Activated CD4-positive, alpha-beta T cell treated with anti-CD3 and anti-CD28 coated beads for 1 hour (primary cell): ENCODE results near the gene RAMP1.
"Not testable (repeated sequence)": the region's sequence is repeated elsewhere in the genome, so short reads cannot be mapped to it uniquely, and the experiment has no call there.

Experiments
- DNase-seq: peaks from one replicate; pipeline ENCODE4 v3.0.0-alpha.2; 2020

RAMP1 gene

DNA sequence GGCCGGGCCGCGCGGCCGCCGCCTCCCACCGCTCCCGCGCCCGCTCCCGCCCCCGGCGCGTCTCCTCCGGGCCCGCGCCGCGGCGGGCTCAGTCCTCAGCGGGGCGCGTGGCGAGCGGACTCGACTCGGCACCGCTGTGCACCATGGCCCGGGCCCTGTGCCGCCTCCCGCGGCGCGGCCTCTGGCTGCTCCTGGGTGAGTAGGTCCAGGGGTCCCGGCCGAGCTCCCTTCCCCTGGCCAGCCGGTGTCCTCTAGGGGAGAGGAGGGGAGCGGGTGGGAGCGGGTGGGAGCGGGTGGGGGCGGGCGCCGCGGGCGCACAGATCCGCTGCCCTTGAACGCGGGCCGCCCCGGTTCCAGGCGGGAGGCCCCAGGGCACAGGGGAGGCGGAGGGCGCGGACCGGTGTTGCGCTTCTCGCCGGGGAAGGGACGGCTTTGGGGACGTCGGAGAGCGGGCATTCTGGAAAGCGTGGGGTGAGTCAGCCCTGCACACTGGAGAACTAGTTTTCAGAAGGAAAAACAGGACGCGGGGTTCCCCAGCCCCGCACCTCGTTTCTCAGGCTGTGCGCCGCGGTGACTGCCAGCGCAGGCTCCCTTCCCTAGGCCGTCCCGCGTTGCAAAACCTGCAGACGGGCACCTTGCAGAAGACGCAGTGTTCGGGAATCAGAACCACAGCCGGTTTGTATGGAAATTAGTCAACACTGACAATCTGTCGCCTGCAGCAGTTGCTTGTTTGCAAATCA, at the start of gene RAMP1:
Gene RAMP1, plus strand, starts transcription at position 91 of the 740 bp plus-strand sequence. Its CDS starts 53 bp downstream, at position 144.
- no peak for DNase-seq

DNA sequence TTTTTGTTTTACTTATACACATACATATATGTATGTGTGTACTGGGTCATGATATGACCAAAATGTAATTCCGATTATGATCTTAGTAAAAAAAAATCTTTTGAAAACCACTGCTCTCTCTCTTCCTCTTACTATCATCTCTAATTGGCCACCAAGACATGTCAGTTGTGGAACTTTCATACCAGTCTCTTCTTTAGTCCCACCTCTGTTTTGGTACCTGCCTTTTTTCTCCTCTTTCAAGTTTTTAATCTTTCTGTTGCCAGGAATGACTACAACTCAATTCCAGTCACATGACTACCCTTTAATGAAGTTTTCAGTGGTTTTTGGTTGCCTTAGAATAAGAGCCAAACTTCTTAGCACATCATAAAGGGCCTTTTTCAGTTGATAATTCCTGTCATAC, 43.8 kb upstream of the RAMP1 start:
- DNase-seq: no peak

DNA sequence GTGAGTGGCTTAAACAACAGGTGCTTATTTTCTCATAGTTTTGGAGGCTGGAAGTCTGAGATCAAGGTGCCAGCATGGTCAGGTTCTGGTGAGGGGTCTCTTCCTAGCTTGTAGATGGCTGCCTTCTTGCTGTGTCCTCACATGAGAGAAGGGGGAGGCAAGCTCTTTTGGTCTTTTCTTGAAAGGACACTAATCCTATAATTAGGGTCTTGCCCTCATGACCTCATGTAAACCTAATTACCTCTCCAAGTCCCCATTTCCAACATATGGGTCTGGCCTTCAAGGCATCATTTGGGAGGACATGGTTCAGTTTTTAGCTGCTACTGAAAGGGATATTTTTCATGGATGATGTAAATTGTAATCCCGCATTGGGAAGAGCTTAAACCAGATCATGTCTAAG, 42.9 kb upstream of the RAMP1 start:
- no peak for DNase-seq

GRCh38 chr2:237818066-237818473, 41.4 kb upstream of the RAMP1 start:
- DNase-seq: no peak

- no peak for DNase-seq
Observed at GRCh38 chr2:237819231-237819630, 40.2 kb upstream of the RAMP1 start.

GRCh38 chr2:237820421-237820820, 39.0 kb upstream of the RAMP1 start:
- DNase-seq: no peak

DNA sequence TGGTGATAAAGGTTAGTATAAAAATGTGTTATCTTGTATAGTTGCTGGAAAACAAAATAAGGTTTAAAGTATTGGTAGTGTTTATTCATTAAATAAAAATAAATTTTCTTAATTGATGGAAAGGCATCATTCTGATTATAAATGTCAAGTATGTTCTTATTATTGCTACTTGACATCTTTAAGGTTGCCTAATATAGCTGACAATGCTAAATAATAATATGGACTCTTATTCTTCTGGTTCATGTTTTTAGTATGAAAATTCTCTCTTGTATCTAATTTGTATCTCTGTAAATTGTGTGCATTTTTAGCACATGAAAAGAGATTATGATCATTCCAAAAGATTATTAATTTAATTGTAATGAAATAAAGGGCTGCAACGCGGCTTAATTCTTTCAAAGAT, 35.9 kb upstream of the RAMP1 start:
- no peak for DNase-seq

DNA sequence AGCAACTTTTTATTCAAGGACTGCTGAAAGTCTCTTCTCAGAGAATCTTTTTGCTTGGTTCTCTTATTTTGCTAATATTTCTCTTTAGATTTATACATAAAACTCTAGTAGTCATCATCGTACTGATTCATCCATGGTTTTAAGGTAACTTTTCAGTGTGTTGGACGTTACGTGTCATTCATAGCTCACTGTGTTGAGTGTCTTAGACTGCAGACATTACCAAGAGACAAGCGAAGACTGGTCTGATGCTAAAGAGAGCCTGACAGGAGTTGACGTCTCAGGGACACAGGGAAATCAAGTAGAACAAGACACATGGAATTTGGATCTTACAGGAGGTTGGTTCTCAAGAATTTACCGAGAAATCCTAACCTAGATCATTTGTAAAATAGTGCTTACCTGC, 35.3 kb upstream of the RAMP1 start:
- DNase-seq: no peak

DNA sequence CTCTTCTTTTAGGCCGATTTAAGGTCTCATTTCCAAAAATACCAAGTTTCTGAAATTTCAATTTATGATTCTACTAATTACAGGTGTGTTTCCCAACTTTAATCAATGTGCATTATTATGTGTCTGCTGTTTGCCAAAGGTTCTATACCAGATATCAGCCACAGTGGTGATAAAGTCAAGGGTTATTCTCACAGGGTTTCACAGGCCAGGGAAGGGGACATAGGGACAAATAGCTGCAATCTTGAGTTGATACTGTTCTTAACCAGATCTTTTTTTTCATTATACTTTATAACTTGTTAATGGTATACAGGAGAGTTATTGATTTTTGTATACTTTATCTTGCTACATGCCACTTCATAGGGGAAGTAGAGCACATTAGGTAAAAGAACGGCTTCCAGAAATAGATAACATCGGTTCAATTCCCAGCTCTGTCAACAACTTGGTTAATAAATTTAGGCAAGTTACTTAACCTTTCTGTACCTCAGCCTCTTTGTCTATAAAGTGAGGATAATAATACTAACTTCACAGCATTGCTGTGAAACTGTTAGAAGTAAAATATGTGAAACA, 31.9 kb upstream of the RAMP1 start:
- DNase-seq: no peak

DNA sequence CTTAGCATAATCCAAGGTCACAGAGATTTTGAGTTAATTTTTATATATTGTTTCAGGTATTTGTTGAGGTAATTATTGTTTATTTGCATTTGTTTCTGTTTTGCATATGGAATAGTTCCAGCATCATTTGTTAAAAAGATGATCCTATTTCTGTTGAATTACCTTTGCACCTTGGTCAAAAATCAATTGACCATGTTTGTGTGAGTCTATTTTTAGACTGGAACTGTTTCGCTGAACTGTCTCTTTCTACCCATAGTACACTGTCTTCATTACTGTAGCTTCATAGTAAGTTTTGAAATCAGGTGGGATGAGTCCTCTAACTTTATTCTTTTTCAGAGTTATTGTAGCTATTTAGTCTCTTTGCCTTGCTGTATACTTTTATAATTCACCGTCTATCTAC, 28.9 kb upstream of the RAMP1 start:
- no peak for DNase-seq

DNA sequence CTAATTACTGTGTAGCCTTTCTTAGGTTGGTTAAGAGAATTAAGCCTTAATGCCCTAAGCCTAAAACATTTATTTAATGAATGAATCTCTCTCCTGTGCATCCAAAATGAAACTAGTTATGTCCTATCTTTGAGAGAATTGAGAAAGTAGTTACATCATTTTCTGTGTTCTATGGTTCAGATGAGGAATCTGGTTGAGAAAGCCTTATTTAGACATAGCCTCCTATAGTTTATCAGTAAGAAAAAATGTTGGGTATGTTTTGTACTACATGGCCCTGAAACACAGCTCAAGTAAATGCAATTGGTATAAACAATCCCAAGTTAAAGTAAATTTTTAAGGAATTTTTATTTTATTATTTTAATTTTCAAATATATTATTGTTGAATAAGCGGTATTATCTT, 25.9 kb upstream of the RAMP1 start:
- DNase-seq: no peak

- no peak for DNase-seq
Observed at GRCh38 chr2:237835372-237835771, 24.1 kb upstream of the RAMP1 start.

DNA sequence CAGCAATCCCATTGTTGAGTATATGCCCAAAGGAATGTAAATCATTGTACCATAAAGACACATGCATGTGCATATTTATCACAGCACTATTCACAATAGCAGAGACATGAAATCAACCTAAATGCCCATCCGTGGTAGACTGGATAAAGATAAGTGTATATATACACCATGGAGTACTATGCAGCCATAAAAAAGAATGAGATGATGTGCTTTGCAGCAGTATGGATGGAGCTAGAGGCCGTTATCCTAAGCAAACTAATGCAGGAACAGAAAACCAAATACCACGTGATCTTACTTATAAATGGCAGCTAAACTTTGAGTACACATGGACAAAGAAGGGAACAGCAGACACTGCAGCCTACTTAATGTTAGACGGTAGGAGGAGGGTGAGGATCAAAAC, 18.4 kb upstream of the RAMP1 start:
- no peak for DNase-seq

- DNase-seq: not testable (repeated sequence)
Observed at GRCh38 chr2:237848940-237849339, 10.5 kb upstream of the RAMP1 start.

DNA sequence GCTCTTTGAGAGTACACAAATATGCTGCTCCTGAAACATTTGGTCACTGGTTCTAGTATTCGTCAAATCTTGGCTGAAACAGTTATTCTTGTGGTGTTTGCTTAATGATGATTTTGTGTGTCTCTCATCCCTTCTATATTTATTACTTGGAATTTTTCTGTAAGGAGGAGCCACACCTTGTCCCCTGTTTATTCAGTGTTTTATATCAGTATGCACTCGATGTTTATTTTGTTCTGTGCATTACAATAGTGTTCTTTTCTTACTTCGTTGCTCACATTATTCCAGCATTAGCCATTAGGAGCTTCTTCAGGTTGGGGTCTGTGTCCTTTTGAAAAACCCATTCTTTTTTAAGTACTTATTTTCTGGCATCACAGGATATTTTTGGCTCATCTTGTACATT, 5.1 kb upstream of the RAMP1 start:
- DNase-seq: no peak

DNA sequence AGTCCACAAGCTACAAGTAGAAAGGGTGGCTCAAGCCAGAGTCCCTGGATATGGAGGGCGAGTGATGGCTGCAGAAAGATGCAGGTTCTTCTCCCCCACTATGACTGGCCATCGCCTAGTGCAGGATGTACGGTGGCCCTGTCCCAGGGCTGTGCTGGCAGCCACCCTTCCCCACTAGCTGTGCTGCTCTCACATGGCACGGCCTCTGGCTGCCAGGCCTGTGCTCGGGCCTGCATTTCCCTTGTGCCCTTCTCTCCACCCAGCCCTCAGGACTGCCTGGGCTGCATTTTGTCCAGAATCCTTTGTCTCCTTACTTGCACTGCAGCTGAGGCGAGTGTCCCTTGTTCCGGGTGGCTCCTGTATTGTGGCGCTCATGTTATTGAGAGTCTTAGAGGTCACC, 1.6 kb upstream of the RAMP1 start:
- DNase-seq: no peak

- no peak for DNase-seq
Observed at GRCh38 chr2:237858294-237859081, 935 bp upstream of the RAMP1 start.

DNA sequence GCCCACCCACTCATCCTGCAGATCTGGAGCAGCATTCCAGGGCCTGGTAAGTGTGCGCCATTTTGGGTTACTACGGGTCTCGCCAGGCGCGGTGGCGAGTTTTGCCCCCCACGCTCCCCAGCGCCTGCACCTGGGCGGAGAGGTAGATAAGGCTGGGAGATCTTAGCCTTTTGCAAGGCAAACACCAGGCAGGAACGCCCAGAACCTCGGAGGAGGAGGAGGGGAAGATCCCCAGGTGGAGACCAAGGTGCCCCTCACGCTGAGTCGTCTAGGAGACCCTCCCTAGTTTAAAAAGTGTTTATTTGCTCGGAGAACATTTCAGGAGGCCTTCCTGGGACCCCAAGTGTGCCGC, 365 bp upstream of the RAMP1 start:
- no peak for DNase-seq

- DNase-seq: no peak
Observed at GRCh38 chr2:237860273-237860935, 981 bp downstream of the RAMP1 start.

GRCh38 chr2:237861875-237862527, 2.6 kb downstream of the RAMP1 start:
- DNase-seq: no peak

- DNase-seq: no peak
Observed at GRCh38 chr2:237862528-237862895, 3.1 kb downstream of the RAMP1 start.

DNA sequence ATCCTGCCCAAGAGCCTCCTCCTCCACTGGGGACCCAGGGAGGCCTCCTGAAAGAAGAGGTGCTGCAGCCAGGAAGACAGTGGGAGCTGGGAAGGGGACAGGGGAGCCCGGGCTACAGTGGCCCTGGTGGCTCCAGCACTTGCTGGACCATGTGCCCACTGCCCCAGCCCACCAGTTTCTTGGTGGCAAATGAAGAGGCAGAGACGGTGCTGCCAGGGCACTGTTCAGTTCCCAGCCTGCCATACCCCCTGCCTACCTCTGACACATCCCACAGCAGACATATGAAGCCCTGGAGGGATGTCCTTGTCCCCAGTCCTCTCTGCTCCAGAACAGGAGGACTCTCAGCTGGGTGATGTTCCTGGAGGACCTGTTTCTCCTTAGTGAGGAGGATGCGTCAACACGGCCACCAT, 3.7 kb downstream of the RAMP1 start:
- no peak for DNase-seq
